Endothelial cell of umbilical vein (primary cell): ENCODE data around the gene NAA11. TPM values are rescaled to one million over a fixed set of nuclear protein-coding genes. Genes with fewer than 3 reads are reported as not detected.

Experiments
- BruUV-seq: library from RNA; stranded (reverse); fragments of 400-500 nt; replicated peaks from 2 replicates; lab custom pipeline; 2021; lab: Mats Ljungman, UMichigan
- CTCF ChIA-PET: fragments of 300-600, 350-600 bp; sonication (Branson Sonifier 250); formaldehyde crosslinking; loops from one replicate; lab custom pipeline; 2021; ENCODE audit warnings: antibody characterized with exemption, inconsistent platforms; lab: Charles Lee
- POLR2A ChIA-PET: fragments of 300-600, 350-600 bp; sonication (Branson Sonifier 250); formaldehyde crosslinking; loops from one replicate; lab custom pipeline; 2021; ENCODE audit warnings: antibody characterized with exemption, inconsistent platforms; lab: Charles Lee
- DNase-seq: peaks from one replicate; pipeline ENCODE4 v3.0.0-alpha.2; 2011; ENCODE audit warnings: low read depth, low spot score
- FAIRE-seq: peaks from 2 replicates; lab custom pipeline; 2011; peaks lifted over from hg19 to GRCh38; lab: Jason Lieb, UNC
- H2AFZ ChIP-seq: 2 replicates; pipeline ENCODE4 v1.6.0; 2012; ENCODE audit warnings: low read depth, low read length, control low read depth, inconsistent platforms
- H3K27ac ChIP-seq: 2 replicates; pipeline ENCODE4 v1.5.1; 2011; ENCODE audit warnings: low read depth, mild to moderate bottlenecking, control low read depth, low read length, moderate library complexity; ENCODE audit not compliant: insufficient read depth
- H3K27me3 ChIP-seq, 2 experiments: 2 replicates each; pipeline versions ENCODE4 v1.6.0 to v1.6.1; 2011; ENCODE audit warnings: low read length in 2 of 2, mixed read lengths in 1 of 2; ENCODE audit not compliant: control insufficient read depth in 2 of 2, insufficient read depth in 2 of 2
- H3K36me3 ChIP-seq, 2 experiments: 2 replicates in 1 of 2; 3 replicates in 1 of 2; pipeline ENCODE4 v1.5.1; 2011; ENCODE audit warnings: low read length in 2 of 2, mild to moderate bottlenecking in 1 of 2, moderate library complexity in 1 of 2; ENCODE audit not compliant: control insufficient read depth in 2 of 2, insufficient read depth in 2 of 2; ENCODE audit errors: extremely low read depth in 1 of 2
- H3K4me1 ChIP-seq: 3 replicates; pipeline ENCODE4 v1.5.1; 2011; ENCODE audit warnings: mild to moderate bottlenecking, low read length; ENCODE audit not compliant: control insufficient read depth, insufficient read depth; ENCODE audit errors: extremely low read depth
- H3K4me2 ChIP-seq: 2 replicates; pipeline ENCODE4 v1.6.1; 2011; ENCODE audit warnings: low read length, control low read depth, mixed read lengths; ENCODE audit not compliant: insufficient read depth
- H3K4me3 ChIP-seq, 3 experiments: fragments of 200-600 bp in 1 of 3; sonication (generic), shearing (Covaris generic) in 1 of 3; replicated peaks in 1 of 3; 2 replicates each; pipeline ENCODE4 v1.5.1; 2011 to 2016; ENCODE audit warnings: control low read depth in 3 of 3, low read length in 3 of 3, mild to moderate bottlenecking in 2 of 3, inconsistent platforms in 1 of 3, low read depth in 1 of 3, moderate library complexity in 1 of 3; ENCODE audit not compliant: insufficient read depth in 1 of 3
- H3K79me2 ChIP-seq: 2 replicates; pipeline ENCODE4 v1.6.0; 2012; ENCODE audit warnings: low read length, inconsistent platforms; ENCODE audit not compliant: control insufficient read depth, insufficient read depth
- H3K9ac ChIP-seq: replicated peaks from 2 replicates; pipeline ENCODE3; 2011; ENCODE audit warnings: low read length, control low read depth; ENCODE audit not compliant: insufficient read depth; ENCODE audit errors: extremely low read depth
- H3K9me1 ChIP-seq: replicated peaks from 3 replicates; pipeline ENCODE4 v1.6.0; 2011; ENCODE audit warnings: mild to moderate bottlenecking, low read length; ENCODE audit not compliant: control insufficient read depth, insufficient read depth; ENCODE audit errors: extremely low read depth
- H3K9me3 ChIP-seq: replicated peaks from 2 replicates; pipeline ENCODE4 v1.5.1; 2012; ENCODE audit warnings: low read length, inconsistent platforms; ENCODE audit not compliant: control insufficient read depth, insufficient read depth
- H4K20me1 ChIP-seq: replicated peaks from 2 replicates; pipeline ENCODE3; 2011; ENCODE audit warnings: mild to moderate bottlenecking, low read length; ENCODE audit not compliant: control insufficient read depth, insufficient read depth; ENCODE audit errors: extremely low read depth
- EZH2 ChIP-seq: IDR thresholded peaks from 2 replicates; pipeline ENCODE4 v1.6.1; 2012; ENCODE audit warnings: borderline replicate concordance, low read depth, mild to moderate bottlenecking, moderate library complexity, low read length, inconsistent platforms; ENCODE audit not compliant: severe bottlenecking
- FOS ChIP-seq: IDR thresholded peaks from 2 replicates; pipeline ENCODE4 v1.6.1; 2011; ENCODE audit warnings: mild to moderate bottlenecking, low read length, moderate library complexity, borderline replicate concordance; ENCODE audit not compliant: insufficient read depth
- GATA2 ChIP-seq: IDR thresholded peaks from 2 replicates; pipeline ENCODE4 v1.7.0; 2011; ENCODE audit warnings: low read depth, mild to moderate bottlenecking, moderate library complexity, mixed read lengths, low read length; ENCODE audit not compliant: insufficient read length, insufficient read depth
- JUN ChIP-seq: IDR thresholded peaks from 2 replicates; pipeline ENCODE4 v1.6.1; 2011; ENCODE audit warnings: borderline replicate concordance, low read depth; ENCODE audit not compliant: insufficient read length, insufficient read depth
- MYC ChIP-seq: IDR thresholded peaks from one replicate; pipeline ENCODE4 v1.6.1; 2011; ENCODE audit warnings: mild to moderate bottlenecking, low read depth, low read length
- POLR2A ChIP-seq: IDR thresholded peaks from 2 replicates; pipeline ENCODE4 v1.6.1; 2012; ENCODE audit warnings: low read depth, mild to moderate bottlenecking, control low read depth, low read length
- POLR2AphosphoS5 ChIP-seq: IDR thresholded peaks from 2 replicates; pipeline ENCODE4 v1.6.1; 2012; ENCODE audit warnings: low read depth, mild to moderate bottlenecking, control low read depth, low read length, moderate library complexity; ENCODE audit not compliant: insufficient read depth
- dilution Hi-C: fragments of 300-500 bp; cut with MboI; formaldehyde crosslinking; loops from one replicate; pipeline ENCODE4 v1.15.0; 2019; ENCODE audit warnings: low sequenced_read_pairs; ENCODE audit not compliant: extremely low pct_ligation_motif_present
- intact Hi-C: fragments of 100-400 bp; cut with micrococcal nuclease; formaldehyde crosslinking; loops from one replicate; pipeline ENCODE4 v1.10.0; 2022
- polyA plus RNA-seq, 4 experiments: library from polyadenylated mRNA; depleted of rRNA in 3 of 4; stranded (reverse) in 3 of 4; unstranded in 1 of 4; fragments of >200 nt; gene quantifications; 2 replicates each; pipeline versions ENCODE4 v1.2.1 to v1.2.3, GENCODE V29; 2011 to 2012; ENCODE audit warnings: missing spikeins in 1 of 4
- total RNA-seq: library from RNA; stranded (reverse); gene quantifications from 2 replicates; pipeline ENCODE4 v1.2.3, GENCODE V29; 2021
- TF ChIP-seq, protein P1 (sequence below), 2 donors: IDR thresholded peaks; 1 replicate in 1 of 2; 2 replicates in 1 of 2; pipeline ENCODE4 v1.5.1; 2011; ENCODE audit warnings: low read length in 2 of 2, mild to moderate bottlenecking in 2 of 2, moderate library complexity in 2 of 2, control low read depth in 1 of 2, inconsistent platforms in 1 of 2, low read depth in 1 of 2; ENCODE audit not compliant: insufficient read depth in 1 of 2; ENCODE audit errors: extremely low read depth in 1 of 2
- TF ChIP-seq, protein P2 (sequence below): IDR thresholded peaks from 2 replicates; pipeline ENCODE4 v1.6.1; 2011; ENCODE audit not compliant: insufficient read depth, insufficient read length

Gene NAA11
- total and polyA plus RNA-seq, 2 donors (not counting 3 experiments of a cell fraction or from before 2014, with no cell fraction given) = not detected

DNA sequence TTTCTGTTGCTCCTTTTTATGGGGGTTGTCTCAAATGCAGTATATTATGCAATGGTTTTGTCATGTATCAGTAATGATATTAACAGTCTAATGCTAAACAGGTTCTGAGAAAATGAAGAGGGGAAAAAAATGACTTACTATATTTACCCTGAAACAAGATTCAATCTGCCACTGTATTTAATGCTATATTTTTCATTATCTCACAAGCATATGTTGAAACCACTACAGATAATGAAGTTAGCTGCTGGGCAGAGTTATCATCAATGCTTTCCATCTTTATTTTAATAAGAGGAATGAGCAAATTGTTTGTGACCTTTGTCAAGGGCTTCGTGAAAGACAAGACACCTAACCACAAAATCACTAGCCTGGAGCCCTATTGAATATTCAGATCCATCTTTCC is 32.6 kb upstream of the NAA11 start:
- no peaks in the 10 kb centered on the region for H3K9me3 ChIP-seq
- no TSS peak for BruUV-seq
- no peaks in the 10 kb centered on the region for H3K27me3 ChIP-seq
- H3K79me2 ChIP-seq = no peaks in the 10 kb centered on the region
- DNase-seq (no peak), FAIRE-seq (no peak)
- intact Hi-C loops = no loop called here
- no peak overlapping the region for H3K27ac ChIP-seq
- H4K20me1 ChIP-seq = no peaks in the 10 kb centered on the region
- H3K36me3 ChIP-seq = no peaks in the 10 kb centered on the region
- no peak overlapping the region for H3K4me2 ChIP-seq
- TF ChIP-seq POLR2AphosphoS5 = no peak
- TF ChIP-seq MYC = no peak
- TF ChIP-seq POLR2A = no peak
- TF ChIP-seq FOS = no peak
- TF ChIP-seq GATA2 = no peak
- TF ChIP-seq EZH2 = no peak
- no peak for TF ChIP-seq JUN
- dilution Hi-C loops = no loop called here
- H3K9ac ChIP-seq = no peak overlapping the region
- H2AFZ ChIP-seq = no peak overlapping the region
- no peaks in the 10 kb centered on the region for H3K4me1 ChIP-seq
- ChIA-PET POLR2A (no interaction called here), CTCF (no interaction called here)
- H3K4me3 ChIP-seq = no peak overlapping the region
- H3K9me1 ChIP-seq = no peaks in the 10 kb centered on the region

- DNase-seq = no peak
- H3K79me2 ChIP-seq = no peaks in the 10 kb centered on the region
- H3K4me1 ChIP-seq = no peaks in the 10 kb centered on the region
- POLR2A ChIA-PET = no interaction called here
- H3K9me1 ChIP-seq = no peaks in the 10 kb centered on the region
- CTCF ChIA-PET = no interaction called here
- intact Hi-C loops = no loop called here
- H3K4me2 ChIP-seq = no peak overlapping the region
- H4K20me1 ChIP-seq = no peaks in the 10 kb centered on the region
- FAIRE-seq = no peak
- H3K27me3 ChIP-seq = no peaks in the 10 kb centered on the region
- H3K9ac ChIP-seq = no peak overlapping the region
- no peaks in the 10 kb centered on the region for H3K36me3 ChIP-seq
- no peaks in the 10 kb centered on the region for H3K9me3 ChIP-seq
- no TSS peak for BruUV-seq
- dilution Hi-C loops = no loop called here
- H2AFZ ChIP-seq = no peak overlapping the region
- no peak overlapping the region for H3K27ac ChIP-seq
- TF ChIP-seq POLR2AphosphoS5 (no peak), MYC (no peak), EZH2 (no peak), FOS (no peak), POLR2A (no peak), GATA2 (no peak), JUN (no peak)
- TF ChIP-seq, protein P1, sequence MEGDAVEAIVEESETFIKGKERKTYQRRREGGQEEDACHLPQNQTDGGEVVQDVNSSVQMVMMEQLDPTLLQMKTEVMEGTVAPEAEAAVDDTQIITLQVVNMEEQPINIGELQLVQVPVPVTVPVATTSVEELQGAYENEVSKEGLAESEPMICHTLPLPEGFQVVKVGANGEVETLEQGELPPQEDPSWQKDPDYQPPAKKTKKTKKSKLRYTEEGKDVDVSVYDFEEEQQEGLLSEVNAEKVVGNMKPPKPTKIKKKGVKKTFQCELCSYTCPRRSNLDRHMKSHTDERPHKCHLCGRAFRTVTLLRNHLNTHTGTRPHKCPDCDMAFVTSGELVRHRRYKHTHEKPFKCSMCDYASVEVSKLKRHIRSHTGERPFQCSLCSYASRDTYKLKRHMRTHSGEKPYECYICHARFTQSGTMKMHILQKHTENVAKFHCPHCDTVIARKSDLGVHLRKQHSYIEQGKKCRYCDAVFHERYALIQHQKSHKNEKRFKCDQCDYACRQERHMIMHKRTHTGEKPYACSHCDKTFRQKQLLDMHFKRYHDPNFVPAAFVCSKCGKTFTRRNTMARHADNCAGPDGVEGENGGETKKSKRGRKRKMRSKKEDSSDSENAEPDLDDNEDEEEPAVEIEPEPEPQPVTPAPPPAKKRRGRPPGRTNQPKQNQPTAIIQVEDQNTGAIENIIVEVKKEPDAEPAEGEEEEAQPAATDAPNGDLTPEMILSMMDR (IDR thresholded peaks at IDR 0.05; ENCODE audit: extremely low read depth in 1 of 2, insufficient read depth in 1 of 2, low read depth in 1 of 2, low read length in 2 of 2) = no peak
- TF ChIP-seq, protein P2, sequence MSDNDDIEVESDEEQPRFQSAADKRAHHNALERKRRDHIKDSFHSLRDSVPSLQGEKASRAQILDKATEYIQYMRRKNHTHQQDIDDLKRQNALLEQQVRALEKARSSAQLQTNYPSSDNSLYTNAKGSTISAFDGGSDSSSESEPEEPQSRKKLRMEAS = no peak
- no peak overlapping the region for H3K4me3 ChIP-seq
Observed at GRCh38 chr4:79357365-79357764, 31.5 kb upstream of the NAA11 start.
